ENCODE results near the gene SPNS2.

Gene SPNS2, protein sequence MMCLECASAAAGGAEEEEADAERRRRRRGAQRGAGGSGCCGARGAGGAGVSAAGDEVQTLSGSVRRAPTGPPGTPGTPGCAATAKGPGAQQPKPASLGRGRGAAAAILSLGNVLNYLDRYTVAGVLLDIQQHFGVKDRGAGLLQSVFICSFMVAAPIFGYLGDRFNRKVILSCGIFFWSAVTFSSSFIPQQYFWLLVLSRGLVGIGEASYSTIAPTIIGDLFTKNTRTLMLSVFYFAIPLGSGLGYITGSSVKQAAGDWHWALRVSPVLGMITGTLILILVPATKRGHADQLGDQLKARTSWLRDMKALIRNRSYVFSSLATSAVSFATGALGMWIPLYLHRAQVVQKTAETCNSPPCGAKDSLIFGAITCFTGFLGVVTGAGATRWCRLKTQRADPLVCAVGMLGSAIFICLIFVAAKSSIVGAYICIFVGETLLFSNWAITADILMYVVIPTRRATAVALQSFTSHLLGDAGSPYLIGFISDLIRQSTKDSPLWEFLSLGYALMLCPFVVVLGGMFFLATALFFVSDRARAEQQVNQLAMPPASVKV

DNA sequence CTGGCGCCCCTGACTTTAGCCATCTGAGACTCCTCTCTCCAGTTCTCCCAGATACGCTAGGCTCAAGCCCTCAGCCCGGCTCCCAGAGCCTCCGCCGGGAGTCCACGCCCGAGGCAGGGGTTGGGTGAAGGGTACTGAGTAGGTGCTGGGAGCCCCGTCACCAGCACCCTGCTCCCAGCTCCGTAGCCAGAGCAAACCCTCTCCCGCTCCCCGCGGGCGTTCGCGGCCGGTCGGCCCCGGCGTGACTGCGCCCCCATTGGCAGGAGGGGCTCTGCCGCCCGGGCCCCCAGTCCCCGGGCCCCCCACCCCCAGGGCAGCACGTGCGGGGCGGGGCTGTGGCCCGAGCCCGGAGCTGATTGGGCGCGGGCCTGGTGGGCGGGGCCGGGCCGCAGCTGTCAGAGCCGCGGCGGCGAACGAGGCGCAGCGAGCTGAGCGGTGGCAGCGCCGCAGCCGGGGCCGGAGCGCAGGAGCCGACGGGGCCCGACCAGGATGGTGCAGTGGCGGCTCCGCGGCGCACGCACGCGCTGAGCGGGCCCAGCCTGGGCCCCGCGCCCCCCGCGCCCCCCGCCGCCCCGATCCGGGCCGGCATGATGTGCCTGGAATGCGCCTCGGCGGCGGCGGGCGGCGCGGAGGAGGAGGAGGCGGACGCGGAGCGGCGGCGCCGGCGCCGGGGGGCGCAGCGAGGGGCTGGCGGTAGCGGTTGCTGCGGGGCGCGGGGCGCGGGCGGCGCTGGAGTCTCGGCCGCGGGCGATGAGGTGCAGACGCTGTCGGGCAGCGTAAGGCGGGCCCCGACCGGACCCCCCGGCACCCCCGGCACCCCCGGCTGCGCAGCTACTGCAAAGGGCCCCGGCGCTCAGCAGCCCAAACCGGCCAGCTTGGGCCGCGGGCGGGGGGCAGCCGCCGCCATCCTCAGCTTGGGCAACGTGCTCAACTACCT is at the start of gene SPNS2:
SPNS2 (plus strand) TSS at position 421 of the 937 bp plus-strand sequence; CDS start at position 588, 167 bp downstream.
- TF ChIP-seq CTCF (conservative IDR thresholded peaks at IDR 0.05) = no peak
- H3K27ac ChIP-seq = peak within 1 kb of the TSS; percentile 22; the same call in 1 of the 2 replicates

DNA sequence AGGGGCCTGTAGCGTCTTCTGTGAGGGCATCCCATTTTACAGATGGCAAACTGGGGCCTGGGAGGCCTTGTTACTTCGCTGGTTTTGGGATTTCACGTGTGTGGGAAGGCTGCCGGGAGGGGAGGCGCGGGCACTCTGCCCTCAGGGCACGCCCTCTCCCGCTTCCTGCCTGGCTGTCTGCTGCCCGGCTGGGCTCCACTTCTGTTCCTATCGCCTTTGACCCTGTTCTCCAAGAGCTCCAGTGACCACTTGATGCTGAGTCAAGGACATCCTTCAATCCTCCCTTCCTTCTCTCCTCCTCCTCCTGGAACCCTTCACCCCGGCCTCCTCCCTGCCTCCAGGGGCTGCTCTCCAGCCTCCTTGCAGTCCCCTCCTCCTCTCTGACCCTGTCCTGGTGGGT is 48.9 kb upstream of the SPNS2 start:
- H3K27ac ChIP-seq = no peak overlapping the region
- no peak for TF ChIP-seq CTCF (conservative IDR thresholded peaks at IDR 0.05)

GRCh38 chr17:4450710-4451316 is 47.9 kb upstream of the SPNS2 start:
- TF ChIP-seq CTCF (conservative IDR thresholded peaks at IDR 0.05) = no peak
- no peak overlapping the region for H3K27ac ChIP-seq

GRCh38 chr17:4453812-4454591 is 44.7 kb upstream of the SPNS2 start:
- no peak for TF ChIP-seq CTCF (conservative IDR thresholded peaks at IDR 0.05)
- H3K27ac ChIP-seq = no peak overlapping the region

GRCh38 chr17:4460661-4461060 is 38.0 kb upstream of the SPNS2 start:
- no peak for TF ChIP-seq CTCF (conservative IDR thresholded peaks at IDR 0.05)

GRCh38 chr17:4463818-4464476 is 34.7 kb upstream of the SPNS2 start:
- no peak overlapping the region for H3K27ac ChIP-seq
- no peak for TF ChIP-seq CTCF (conservative IDR thresholded peaks at IDR 0.05)

More at GRCh38 chr17:4460661-4461060, 38.0 kb upstream of the SPNS2 start:
- H3K27ac ChIP-seq = no peak overlapping the region

All from VCaP (cell line).